Transverse colon (tissue), 4 donors: ENCODE results near the gene KLF2. TPM values are rescaled to one million over a fixed set of nuclear protein-coding genes. Genes with fewer than 3 reads are reported as not detected.

Experiments
- DNase-seq: peaks from one replicate; pipeline ENCODE4 v3.0.0-alpha.2; 2019
- H3K27ac ChIP-seq, 4 donors: fragments of 200-600 bp; sonication (generic); 2 replicates each; pipeline ENCODE4 v1.5.1; 2016 to 2018; ENCODE audit warnings: inconsistent platforms in 4 of 4
- H3K27me3 ChIP-seq: fragments of 200-600 bp; sonication (generic); 2 replicates; pipeline ENCODE4 v1.5.1; 2017; ENCODE audit warnings: inconsistent platforms
- H3K36me3 ChIP-seq, 4 donors: fragments of 200-600 bp; sonication (generic); 2 replicates each; pipeline ENCODE4 v1.5.1; 2017 to 2019; ENCODE audit warnings: inconsistent platforms in 4 of 4
- H3K4me1 ChIP-seq, 4 donors: fragments of 200-600 bp; sonication (generic); 2 replicates each; pipeline ENCODE4 v1.5.1; 2017 to 2020; ENCODE audit warnings: inconsistent platforms in 4 of 4
- H3K4me3 ChIP-seq, 4 donors: fragments of 200-600 bp; sonication (generic); 1 replicate in 1 of 4; 2 replicates in 3 of 4; pipeline versions ENCODE4 v1.5.1 to v1.6.1; 2017 to 2019; ENCODE audit warnings: inconsistent platforms in 4 of 4
- H3K9me3 ChIP-seq, 2 donors: fragments of 200-600 bp; sonication (generic); 2 replicates each; pipeline ENCODE4 v1.5.1; 2017 to 2019; ENCODE audit warnings: inconsistent platforms in 2 of 2
- CTCF ChIP-seq, 5 experiments: fragments of 200-600 bp in 3 of 5; fragments of 450-650 bp in 2 of 5; sonication (generic) in 3 of 5; IDR thresholded peaks; 1 replicate in 2 of 5; 2 replicates in 3 of 5; pipeline ENCODE4 v1.5.1; 2016 to 2017; ENCODE audit warnings: antibody characterized with exemption in 5 of 5, inconsistent platforms in 3 of 5, mild to moderate bottlenecking in 2 of 5, moderate library complexity in 1 of 5
- EP300 ChIP-seq: sonication (generic); formaldehyde crosslinking; IDR thresholded peaks from one replicate; pipeline ENCODE4 v1.6.1; 2017; ENCODE audit warnings: antibody characterized with exemption, low read depth
- POLR2A ChIP-seq: fragments of 450-650 bp; IDR thresholded peaks from one replicate; pipeline ENCODE4 v1.6.1; 2016; ENCODE audit warnings: antibody characterized with exemption, mild to moderate bottlenecking, moderate library complexity
- POLR2AphosphoS5 ChIP-seq, 3 donors: sonication (generic); formaldehyde crosslinking; IDR thresholded peaks; one replicate each; pipeline ENCODE4 v1.6.1; 2016; ENCODE audit warnings: antibody characterized with exemption in 3 of 3
- WGBS, 2 donors: methylation state at CpG; one replicate each; pipeline ENCODE4 v1.1.5; 2018; ENCODE audit warnings: low coverage in 1 of 2; 5-methylcytosine and 5-hydroxymethylcytosine counted together
- in situ Hi-C, 4 donors: fragments of 200-750 bp; cut with MboI; loops; one replicate each; pipeline versions ENCODE4 v1.15.0 to v1.15.1; 2017; ENCODE audit warnings: low sequenced_read_pairs in 3 of 4, low pct_ligation_motif_present in 1 of 4, low pct_unique_long_range_greater_than_20kb in 1 of 4
- intact Hi-C: fragments of 100-400 bp; cut with DNase I; formaldehyde crosslinking; loops from one replicate; pipeline ENCODE4 v1.15.1; 2023; ENCODE audit warnings: low total_unique reads
- total RNA-seq, 4 donors: library from RNA; depleted of rRNA; stranded (reverse); fragments of >200 nt; gene quantifications; one replicate each; pipeline ENCODE4 v1.1.0, GENCODE V29; 2016

The KLF2 gene
- total RNA-seq, 4 donors from 2014 or later, result 19.9 to 74.4 (median 48.9) TPM

DNA sequence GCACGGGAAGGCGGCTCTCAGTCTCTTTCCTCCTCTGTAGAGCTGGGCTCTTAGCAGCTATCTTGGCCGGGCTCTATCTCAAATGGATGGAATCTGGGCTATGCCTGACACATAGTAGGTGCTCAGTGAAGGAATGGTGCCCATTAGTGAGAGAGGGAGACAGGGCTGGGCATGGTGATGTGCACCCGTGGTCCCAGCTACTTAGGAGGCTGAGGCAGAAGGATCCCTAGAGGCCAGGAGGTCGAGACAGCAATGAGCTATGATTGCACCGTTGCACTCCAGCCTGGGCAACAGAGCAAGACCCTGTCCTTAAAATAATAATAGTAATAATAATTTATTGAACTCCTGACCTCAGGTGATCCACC, 14.7 kb downstream of the KLF2 start:
- H3K27ac ChIP-seq, result peak overlapping the region in 3 of 4 donors; percentile 4 to 45 (median 9)
- no peaks in the 10 kb centered on the region for H3K27me3 ChIP-seq
- no peak overlapping the region for H3K4me3 ChIP-seq
- peaks cover 10 to 26% (median 13%) of the 10 kb centered on the region in 4 donors for H3K4me1 ChIP-seq
- no peaks in the 10 kb centered on the region for H3K9me3 ChIP-seq
- intact Hi-C loops, result loop anchor here (5.0 kb wide), 1 partner anchor 38 kb away; no protein-coding TSS in a partner anchor
- DNase-seq, result no peak
- no peaks in the 10 kb centered on the region for H3K36me3 ChIP-seq
- in situ Hi-C loops, result no loop called here
- WGBS, 2 donors, result 74% methylated on average over 6 of the region's 6 CpGs; no CpG with 5 or more reads in 1 of the 2 donors
- TF ChIP-seq CTCF (IDR thresholded peaks at IDR 0.05) (no peak), EP300 (no peak), POLR2AphosphoS5 (IDR thresholded peaks at IDR 0.05) (no peak), POLR2A (no peak)

GRCh38 chr19:16340092-16340491, 15.5 kb downstream of the KLF2 start:
- TF ChIP-seq CTCF (IDR thresholded peaks at IDR 0.05), result no peak
- no peak for TF ChIP-seq POLR2AphosphoS5 (IDR thresholded peaks at IDR 0.05)
- no peak for TF ChIP-seq POLR2A
- no peak for TF ChIP-seq EP300
- DNase-seq, result no peak
- Histone ChIP-seq H3K4me3 (no peak overlapping the region), H3K36me3 (no peaks in the 10 kb centered on the region), H3K27me3 (no peaks in the 10 kb centered on the region), H3K27ac (no peak overlapping the region), H3K4me1 (peaks cover 10 to 26% (median 13%) of the 10 kb centered on the region in 4 donors), H3K9me3 (no peaks in the 10 kb centered on the region)
- WGBS, 2 donors, result 61 to 66% methylated on average over 5 of the region's 5 CpGs
- intact Hi-C loops, result no loop called here
- in situ Hi-C loops, result no loop called here

DNA sequence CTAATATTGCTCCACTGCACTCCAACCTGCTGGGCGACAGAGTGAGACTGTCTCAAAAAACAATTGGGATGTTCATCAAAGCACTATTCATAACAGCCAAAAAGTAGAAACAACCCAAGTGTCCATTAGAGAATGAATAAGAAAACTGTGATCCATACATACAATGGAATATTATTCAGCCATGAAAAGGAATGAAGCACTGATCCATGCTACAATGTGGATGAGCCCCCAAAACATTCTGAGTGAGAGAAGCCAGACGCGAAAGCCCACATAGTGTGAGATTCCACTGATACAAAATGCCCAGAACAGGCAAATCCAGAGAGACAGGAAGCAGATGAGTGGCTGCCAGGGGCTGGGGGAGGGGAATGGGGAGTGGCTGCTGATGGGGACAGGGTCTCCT, 16.0 kb downstream of the KLF2 start:
- H3K27me3 ChIP-seq, result no peaks in the 10 kb centered on the region
- intact Hi-C loops (no loop called here), in situ Hi-C loops (no loop called here)
- 96% methylated on average over 3 of the region's 3 CpGs for WGBS, 2 donors
- H3K27ac ChIP-seq, result peak overlapping the region in 1 of 4 donors; percentile 85
- H3K4me1 ChIP-seq, result peaks cover 10 to 26% (median 13%) of the 10 kb centered on the region in 4 donors
- no peaks in the 10 kb centered on the region for H3K36me3 ChIP-seq
- no peak for TF ChIP-seq EP300
- no peak for DNase-seq
- no peak overlapping the region for H3K4me3 ChIP-seq
- no peaks in the 10 kb centered on the region for H3K9me3 ChIP-seq

DNA sequence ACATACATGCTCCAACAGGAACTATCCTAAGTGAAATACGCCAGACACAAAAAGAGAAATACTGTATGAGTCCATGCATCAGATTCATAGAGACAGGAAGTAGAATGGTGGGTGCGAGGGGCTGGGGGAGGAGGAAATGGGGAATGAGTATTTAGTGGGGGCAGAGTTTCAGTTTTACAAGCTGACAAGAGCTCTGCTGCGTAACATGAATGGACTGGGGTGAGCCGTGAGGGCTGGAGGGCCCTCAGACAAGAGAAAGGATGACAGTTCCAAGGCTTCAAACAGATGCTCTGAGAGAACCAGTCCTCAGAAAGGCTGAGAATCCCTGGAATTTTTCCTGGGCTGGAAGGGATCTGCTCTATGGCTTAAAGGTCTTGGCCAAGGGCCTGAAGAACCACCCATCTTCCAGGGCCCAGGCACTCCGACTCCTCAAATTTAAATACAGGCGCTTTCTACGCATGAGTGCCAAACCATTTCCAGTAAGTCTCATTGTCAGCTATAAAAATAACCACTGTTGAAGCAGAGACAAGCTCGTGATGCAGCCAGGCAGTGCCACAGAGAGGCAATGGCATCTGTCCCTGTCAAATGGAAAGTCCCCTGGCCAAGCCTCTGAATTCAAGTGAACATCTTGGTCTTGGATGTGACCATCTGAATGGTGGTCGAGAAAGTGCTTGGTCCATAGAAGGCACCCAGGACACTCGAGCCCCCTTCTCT, 17.5 kb downstream of the KLF2 start:
- peak; percentile 42 for DNase-seq
- peak; percentile 40 to 72 (median 64) for TF ChIP-seq POLR2AphosphoS5 (IDR thresholded peaks at IDR 0.05)
- no peak for TF ChIP-seq CTCF (IDR thresholded peaks at IDR 0.05)
- no peak for TF ChIP-seq EP300
- Histone ChIP-seq H3K9me3 (no peaks in the 10 kb centered on the region), H3K27ac (peak overlapping the region; percentile 66 to 85 (median 76)), H3K4me1 (peaks cover 10 to 26% (median 13%) of the 10 kb centered on the region in 4 donors), H3K4me3 (no peak overlapping the region), H3K27me3 (no peaks in the 10 kb centered on the region), H3K36me3 (no peaks in the 10 kb centered on the region)
- in situ Hi-C loops (no loop called here), intact Hi-C loops (no loop called here)
- WGBS, 2 donors, result 57 to 61% methylated on average over 3 to 10 of the region's 10 CpGs

- H3K27ac ChIP-seq, result peak overlapping the region in 3 of 4 donors; percentile 74 to 85 (median 77)
- WGBS, 2 donors, result 90 to 100% methylated on average over 4 to 7 of the region's 7 CpGs
- H3K4me1 ChIP-seq, result peaks cover 10 to 26% (median 13%) of the 10 kb centered on the region in 4 donors
- no peaks in the 10 kb centered on the region for H3K27me3 ChIP-seq
- H3K4me3 ChIP-seq, result no peak overlapping the region
- intact Hi-C loops, result no loop called here
- TF ChIP-seq EP300 (no peak), POLR2AphosphoS5 (IDR thresholded peaks at IDR 0.05) (no peak), CTCF (IDR thresholded peaks at IDR 0.05) (no peak), POLR2A (no peak)
- DNase-seq, result no peak
- no peaks in the 10 kb centered on the region for H3K9me3 ChIP-seq
- H3K36me3 ChIP-seq, result no peaks in the 10 kb centered on the region
- in situ Hi-C loops, result no loop called here
Measured at GRCh38 chr19:16343156-16343555, 18.5 kb downstream of the KLF2 start.
